Hepatocyte (in vitro differentiated cells): ENCODE data around the gene COG4.

Experiments used
- EZH2phosphoT487 ChIP-seq: fragments of 200-600 bp; sonication (generic); IDR thresholded peaks from one replicate; pipeline ENCODE4 v1.6.1; 2018; ENCODE audit warnings: antibody characterized with exemption, mild to moderate bottlenecking, low read depth, moderate library complexity; ENCODE audit not compliant: unreplicated experiment, severe bottlenecking
- TF ChIP-seq, protein P1 (sequence below): fragments of 200-600 bp; sonication (generic); IDR thresholded peaks from 2 replicates; pipeline ENCODE4 v1.5.1; 2016; ENCODE audit warnings: antibody characterized with exemption, mild to moderate bottlenecking; ENCODE audit not compliant: poor library complexity

DNA sequence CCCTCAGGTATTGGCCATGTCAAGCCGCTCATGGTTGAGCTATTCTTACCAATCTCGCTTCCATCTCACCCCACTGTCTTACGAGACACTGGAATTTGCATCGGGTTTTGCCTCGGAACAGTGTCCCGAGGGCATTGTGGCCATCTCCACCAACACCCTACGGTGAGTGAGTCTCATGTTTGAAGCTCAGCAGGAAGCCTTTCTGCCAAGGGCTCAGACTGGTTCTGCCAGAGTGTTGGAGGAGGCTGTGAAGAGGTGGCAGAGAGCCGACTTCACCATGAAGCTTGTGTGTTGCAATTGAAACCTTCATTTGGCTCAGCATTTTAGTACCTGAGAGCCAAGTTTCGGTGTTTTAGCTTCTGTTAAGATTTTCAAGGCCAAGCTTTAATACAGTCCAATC lies 38.3 kb upstream of the COG4 start:
- TF ChIP-seq, protein P1, sequence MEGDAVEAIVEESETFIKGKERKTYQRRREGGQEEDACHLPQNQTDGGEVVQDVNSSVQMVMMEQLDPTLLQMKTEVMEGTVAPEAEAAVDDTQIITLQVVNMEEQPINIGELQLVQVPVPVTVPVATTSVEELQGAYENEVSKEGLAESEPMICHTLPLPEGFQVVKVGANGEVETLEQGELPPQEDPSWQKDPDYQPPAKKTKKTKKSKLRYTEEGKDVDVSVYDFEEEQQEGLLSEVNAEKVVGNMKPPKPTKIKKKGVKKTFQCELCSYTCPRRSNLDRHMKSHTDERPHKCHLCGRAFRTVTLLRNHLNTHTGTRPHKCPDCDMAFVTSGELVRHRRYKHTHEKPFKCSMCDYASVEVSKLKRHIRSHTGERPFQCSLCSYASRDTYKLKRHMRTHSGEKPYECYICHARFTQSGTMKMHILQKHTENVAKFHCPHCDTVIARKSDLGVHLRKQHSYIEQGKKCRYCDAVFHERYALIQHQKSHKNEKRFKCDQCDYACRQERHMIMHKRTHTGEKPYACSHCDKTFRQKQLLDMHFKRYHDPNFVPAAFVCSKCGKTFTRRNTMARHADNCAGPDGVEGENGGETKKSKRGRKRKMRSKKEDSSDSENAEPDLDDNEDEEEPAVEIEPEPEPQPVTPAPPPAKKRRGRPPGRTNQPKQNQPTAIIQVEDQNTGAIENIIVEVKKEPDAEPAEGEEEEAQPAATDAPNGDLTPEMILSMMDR: no peak
- no peak for TF ChIP-seq EZH2phosphoT487
